Karpas-422 (cell line): ENCODE measurements around the gene RAB26. TPM values are rescaled to one million over a fixed set of nuclear protein-coding genes. Genes with fewer than 3 reads are reported as not detected.

Source experiments
- DNase-seq: peaks from one replicate; pipeline ENCODE4 v3.0.0-alpha.2; 2015
- H2AFZ ChIP-seq: fragments of 200-600 bp; sonication (generic); 2 replicates; pipeline ENCODE4 v1.6.1; 2014; ENCODE audit warnings: antibody characterized with exemption, low read length, mixed read lengths
- H3K27ac ChIP-seq: fragments of 200-600 bp; sonication (generic); 2 replicates; pipeline ENCODE4 v1.5.1; 2014; ENCODE audit warnings: mild to moderate bottlenecking, low read length, moderate library complexity
- H3K27me3 ChIP-seq: fragments of 200-600 bp; sonication (generic); 2 replicates; pipeline ENCODE4 v1.6.1; 2014; ENCODE audit warnings: low read length, mixed read lengths
- H3K36me3 ChIP-seq: fragments of 200-600 bp; sonication (generic); 2 replicates; pipeline ENCODE4 v1.6.1; 2014; ENCODE audit warnings: low read length, mixed read lengths; ENCODE audit not compliant: insufficient read depth
- H3K4me1 ChIP-seq: fragments of 200-600 bp; sonication (generic); 2 replicates; pipeline ENCODE4 v1.6.1; 2014; ENCODE audit warnings: mild to moderate bottlenecking, low read length, mixed read lengths
- H3K4me2 ChIP-seq: fragments of 200-600 bp; sonication (generic); 2 replicates; pipeline ENCODE4 v1.6.1; 2014; ENCODE audit warnings: low read length, low read depth, mild to moderate bottlenecking; ENCODE audit not compliant: poor library complexity, severe bottlenecking
- H3K4me3 ChIP-seq: fragments of 200-600 bp; sonication (generic); 2 replicates; pipeline ENCODE4 v1.5.1; 2014; ENCODE audit warnings: mild to moderate bottlenecking, antibody characterized with exemption, low read length, mixed read lengths
- H3K79me2 ChIP-seq: fragments of 200-600 bp; sonication (generic); 2 replicates; pipeline ENCODE4 v1.6.1; 2014; ENCODE audit warnings: mild to moderate bottlenecking, low read length, mixed read lengths
- H3K9ac ChIP-seq: fragments of 200-600 bp; sonication (generic); 2 replicates; pipeline ENCODE4 v1.6.0; 2014; ENCODE audit warnings: low read length
- H3K9me2 ChIP-seq: fragments of 200-600 bp; sonication (generic), shearing (Covaris generic); replicated peaks from 2 replicates; pipeline ENCODE4 v1.6.0; 2014; ENCODE audit warnings: mild to moderate bottlenecking, low read length, moderate library complexity; ENCODE audit not compliant: insufficient read depth
- H3K9me3 ChIP-seq: fragments of 300-700, 200-600 bp; sonication (generic); 2 replicates; pipeline ENCODE4 v1.6.1; 2014; ENCODE audit warnings: low read length, mixed read lengths
- H4K20me1 ChIP-seq: fragments of 200-600 bp; sonication (generic); 2 replicates; pipeline ENCODE4 v1.6.1; 2014; ENCODE audit warnings: mild to moderate bottlenecking, antibody characterized with exemption, low read length, low read depth; ENCODE audit not compliant: insufficient read depth
- total RNA-seq: library from RNA; depleted of rRNA; stranded (reverse); fragments of >200 nt; shearing (Covaris generic); gene quantifications from 2 replicates; pipeline ENCODE4 v1.2.3, GENCODE V29; 2014; ENCODE audit warnings: low replicate concordance

The RAB26 gene
- total RNA-seq, 1 experiment from 2014 or later: 12.8 TPM

GRCh38 chr16:2143878-2144485, 4.4 kb upstream of the RAB26 start:
- no peak for DNase-seq
- no peaks in the 10 kb centered on the region for H3K9me3 ChIP-seq
- no peaks in the 10 kb centered on the region for H3K9me2 ChIP-seq
- H3K9ac ChIP-seq: no peak overlapping the region
- H3K4me1 ChIP-seq: peaks cover 12% of the 10 kb centered on the region
- H4K20me1 ChIP-seq: peaks cover 4% of the 10 kb centered on the region; the same call in 1 of the 2 replicates
- H3K4me2 ChIP-seq: no peak overlapping the region
- no peaks in the 10 kb centered on the region for H3K79me2 ChIP-seq
- H3K4me3 ChIP-seq: no peak overlapping the region
- no peaks in the 10 kb centered on the region for H3K36me3 ChIP-seq
- H3K27me3 ChIP-seq: no peaks in the 10 kb centered on the region
- H2AFZ ChIP-seq: no peak overlapping the region
- H3K27ac ChIP-seq: no peak overlapping the region

GRCh38 chr16:2145843-2146242, 2.6 kb upstream of the RAB26 start:
- Histone ChIP-seq H3K36me3 (no peaks in the 10 kb centered on the region), H2AFZ (no peak overlapping the region), H4K20me1 (peaks cover 6% of the 10 kb centered on the region; the same call in 1 of the 2 replicates), H3K4me2 (no peak overlapping the region), H3K79me2 (no peaks in the 10 kb centered on the region), H3K4me3 (no peak overlapping the region), H3K9me2 (no peaks in the 10 kb centered on the region), H3K9me3 (no peaks in the 10 kb centered on the region), H3K9ac (no peak overlapping the region), H3K27me3 (no peaks in the 10 kb centered on the region), H3K27ac (no peak overlapping the region), H3K4me1 (peaks cover 31% of the 10 kb centered on the region)
- no peak for DNase-seq

DNA sequence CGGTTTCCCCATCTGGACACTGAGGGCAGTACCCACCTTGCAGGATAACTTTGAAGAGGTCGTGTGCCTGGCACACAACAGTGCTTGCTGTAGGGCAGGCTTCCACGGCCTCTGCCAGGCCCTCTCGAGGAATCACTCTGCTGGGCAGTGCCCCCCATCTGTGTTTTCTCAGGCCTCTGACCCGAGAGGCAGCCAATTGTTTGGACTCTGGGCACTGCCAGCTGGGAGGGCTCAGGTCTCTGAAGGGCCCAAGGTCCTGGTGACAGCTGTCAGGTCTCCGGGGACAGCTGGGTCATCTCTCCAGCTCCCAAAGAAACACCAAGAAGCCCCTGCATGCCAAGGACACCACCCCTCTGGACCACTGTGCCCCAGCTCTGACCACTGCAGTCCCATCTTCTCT, 1.0 kb upstream of the RAB26 start:
- DNase-seq: no peak
- Histone ChIP-seq H4K20me1 (peaks cover 17% of the 10 kb centered on the region; the same call in 1 of the 2 replicates), H3K36me3 (0 out of 2 replicates have a peak, but pooled peaks cover 4% of the 10 kb centered on the region), H3K9me3 (no peaks in the 10 kb centered on the region), H3K9me2 (no peaks in the 10 kb centered on the region), H3K9ac (no peak overlapping the region), H3K4me2 (no peak overlapping the region), H3K27me3 (no peaks in the 10 kb centered on the region), H3K79me2 (no peaks in the 10 kb centered on the region), H3K4me1 (peaks cover 46% of the 10 kb centered on the region), H3K27ac (no peak overlapping the region), H3K4me3 (no peak overlapping the region), H2AFZ (no peak overlapping the region)

- Histone ChIP-seq H3K4me2 (peak overlapping the region; percentile 87), H3K9ac (peak overlapping the region; percentile 98), H2AFZ (no peak overlapping the region), H3K4me1 (peaks cover 62% of the 10 kb centered on the region), H4K20me1 (peaks cover 32% of the 10 kb centered on the region; the same call in 1 of the 2 replicates), H3K9me2 (no peaks in the 10 kb centered on the region), H3K36me3 (peaks cover 17% of the 10 kb centered on the region), H3K27ac (no peak overlapping the region), H3K27me3 (no peaks in the 10 kb centered on the region), H3K4me3 (peak overlapping the region; percentile 73), H3K79me2 (peaks cover 6% of the 10 kb centered on the region; the same call in 1 of the 2 replicates), H3K9me3 (no peaks in the 10 kb centered on the region)
- peak; percentile 79 for DNase-seq
Measured at GRCh38 chr16:2148714-2149629, 547 bp downstream of the RAB26 start.

- Histone ChIP-seq H3K27ac (peak overlapping the region; percentile 46), H3K27me3 (no peaks in the 10 kb centered on the region), H3K4me1 (peaks cover 65% of the 10 kb centered on the region)
Measured at GRCh38 chr16:2149630-2150417, 1.4 kb downstream of the RAB26 start.

DNA sequence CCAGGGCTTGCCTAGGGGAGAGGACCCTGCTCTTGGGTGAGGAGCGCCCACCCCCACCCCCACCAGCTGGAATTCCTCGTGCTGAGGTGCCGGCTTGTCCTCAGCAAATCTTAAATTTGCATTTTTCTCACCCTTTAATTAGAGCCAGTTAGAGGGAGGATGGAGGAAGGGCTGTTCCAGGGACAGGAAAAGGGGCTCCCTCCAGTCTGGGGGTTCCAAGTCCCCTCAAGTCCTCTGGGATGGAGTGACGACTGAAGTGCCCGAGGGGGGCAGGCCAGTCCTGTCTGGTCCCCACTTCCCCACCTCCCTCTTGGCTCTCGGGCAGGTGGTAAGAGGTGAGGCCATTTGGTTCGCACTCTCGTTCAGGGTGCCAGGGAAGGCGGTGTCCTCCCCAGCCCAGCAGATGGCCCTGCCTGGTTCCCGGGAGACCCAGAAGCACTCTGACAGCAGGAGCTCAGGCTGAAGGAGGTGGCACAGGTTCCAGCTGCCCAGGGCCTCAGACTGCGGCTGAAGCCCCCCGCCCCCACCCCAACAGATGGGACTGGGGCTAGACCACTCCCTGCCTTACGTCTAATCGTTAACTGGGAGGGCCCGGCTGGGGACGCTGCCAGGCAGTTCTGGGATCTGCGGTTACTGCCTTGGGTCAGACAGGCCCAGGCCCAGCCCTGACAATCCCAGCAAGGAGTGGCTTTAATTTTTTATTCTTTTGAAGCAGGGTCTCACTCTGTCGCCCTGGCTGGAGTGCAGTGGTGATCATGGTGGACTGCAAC, 2.2 kb downstream of the RAB26 start:
- Histone ChIP-seq H4K20me1 (peaks cover 43% of the 10 kb centered on the region; the same call in 1 of the 2 replicates), H3K27ac (peak overlapping the region; percentile 46), H3K79me2 (peaks cover 16% of the 10 kb centered on the region), H3K9me2 (no peaks in the 10 kb centered on the region), H3K27me3 (no peaks in the 10 kb centered on the region), H3K4me3 (peak overlapping the region; percentile 73; the same call in 1 of the 2 replicates), H3K4me1 (peaks cover 65% of the 10 kb centered on the region), H3K36me3 (peaks cover 28% of the 10 kb centered on the region), H3K9ac (peak overlapping the region; percentile 98), H3K4me2 (peak overlapping the region; percentile 87), H3K9me3 (no peaks in the 10 kb centered on the region), H2AFZ (no peak overlapping the region)
- DNase-seq: peak; percentile 83

More at GRCh38 chr16:2149630-2150417, 1.4 kb downstream of the RAB26 start:
- no peaks in the 10 kb centered on the region for H3K9me2 ChIP-seq
- peak overlapping the region; percentile 98 for H3K9ac ChIP-seq
- H4K20me1 ChIP-seq: peaks cover 40% of the 10 kb centered on the region; the same call in 1 of the 2 replicates
- peak; percentile 81 for DNase-seq
- H3K79me2 ChIP-seq: peaks cover 13% of the 10 kb centered on the region
- no peaks in the 10 kb centered on the region for H3K9me3 ChIP-seq
- H3K4me3 ChIP-seq: peak overlapping the region; percentile 73
- H3K36me3 ChIP-seq: peaks cover 25% of the 10 kb centered on the region
- H2AFZ ChIP-seq: no peak overlapping the region
- H3K4me2 ChIP-seq: peak overlapping the region; percentile 87

DNA sequence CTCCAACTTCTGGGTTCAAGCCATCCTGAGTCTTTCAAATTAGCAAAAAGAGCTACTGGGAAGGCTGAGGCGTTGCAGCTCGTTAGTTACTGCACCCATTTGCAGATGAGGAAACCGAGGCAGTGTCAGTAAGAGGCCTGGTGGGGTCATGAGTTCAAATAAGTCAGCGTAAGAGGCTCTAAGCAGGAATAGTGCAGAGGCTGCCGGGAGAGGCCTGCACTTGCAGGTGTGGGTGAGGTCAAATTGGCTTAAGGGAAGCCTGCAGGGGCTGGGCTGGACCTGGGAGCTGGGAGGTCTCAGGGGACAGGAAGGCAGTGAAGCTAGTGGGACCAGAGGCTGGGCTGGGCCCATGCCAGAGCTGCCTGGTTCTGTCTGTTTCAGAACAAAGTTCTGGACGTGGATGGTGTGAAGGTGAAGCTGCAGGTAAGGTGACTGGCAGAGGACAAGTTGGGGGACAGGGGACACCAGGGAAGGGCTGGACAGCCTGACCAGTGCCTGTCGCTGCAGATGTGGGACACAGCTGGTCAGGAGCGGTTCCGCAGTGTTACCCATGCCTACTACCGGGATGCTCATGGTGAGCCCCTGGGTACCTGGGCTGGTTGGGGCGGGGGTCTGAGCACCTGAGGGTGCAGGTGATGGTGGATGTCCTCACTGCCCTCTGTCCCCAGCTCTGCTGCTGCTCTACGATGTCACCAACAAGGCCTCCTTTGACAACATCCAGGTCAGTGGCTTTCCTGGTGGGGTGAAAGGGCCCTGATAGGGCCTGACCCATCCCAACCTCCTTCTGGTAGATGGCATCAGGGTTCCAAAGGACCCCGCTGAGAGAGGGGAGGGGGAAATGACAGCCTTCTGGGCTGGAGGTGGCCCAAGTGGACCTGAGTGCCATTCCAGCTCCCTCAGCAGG, 3.0 kb downstream of the RAB26 start:
- H3K4me3 ChIP-seq: peak overlapping the region; percentile 73; the same call in 1 of the 2 replicates
- peaks cover 22% of the 10 kb centered on the region for H3K79me2 ChIP-seq
- no peaks in the 10 kb centered on the region for H3K9me2 ChIP-seq
- peak overlapping the region; percentile 87 for H3K4me2 ChIP-seq
- peak overlapping the region; percentile 98 for H3K9ac ChIP-seq
- H3K4me1 ChIP-seq: peaks cover 65% of the 10 kb centered on the region
- H3K27ac ChIP-seq: peak overlapping the region; percentile 70
- H3K27me3 ChIP-seq: no peaks in the 10 kb centered on the region
- no peaks in the 10 kb centered on the region for H3K9me3 ChIP-seq
- DNase-seq: peak; percentile 79
- no peak overlapping the region for H2AFZ ChIP-seq
- peaks cover 47% of the 10 kb centered on the region; the same call in 1 of the 2 replicates for H4K20me1 ChIP-seq
- peaks cover 28% of the 10 kb centered on the region for H3K36me3 ChIP-seq
